Activated naive CD4-positive, alpha-beta T cell treated with anti-CD3 and anti-CD28 coated beads for 36 hours (primary cell): ENCODE measurements around the gene NQO2. TPM values are rescaled to one million over a fixed set of nuclear protein-coding genes. Genes with fewer than 3 reads are reported as not detected.
A peak's percentile ranks its signal among the peaks of the same experiment; 100 is the strongest.
"Not testable (repeated sequence)": the region's sequence is repeated elsewhere in the genome, so short reads cannot be mapped to it uniquely, and the experiment has no call there.

Source experiments
- CTCF ChIA-PET: fragments of 350-600 bp; sonication (Branson Sonifier 250); formaldehyde crosslinking; loops from one replicate; lab custom pipeline; 2021; ENCODE audit warnings: antibody characterized with exemption; lab: Charles Lee
- DNase-seq: peaks from one replicate; pipeline ENCODE4 v3.0.0-alpha.2; 2020
- H3K27ac Mint-ChIP-seq: one replicate; pipeline ENCODE4 v1.8.0; 2021; ENCODE audit warnings: mild to moderate bottlenecking, mixed read lengths
- H3K27me3 Mint-ChIP-seq: one replicate; pipeline ENCODE4 v1.8.0; 2021; ENCODE audit warnings: low read depth, mixed read lengths
- H3K36me3 Mint-ChIP-seq: one replicate; pipeline ENCODE4 v1.8.0; 2021; ENCODE audit warnings: low read depth, mixed read lengths
- H3K4me1 Mint-ChIP-seq: one replicate; pipeline ENCODE4 v1.8.0; 2021; ENCODE audit warnings: low read depth, mixed read lengths
- H3K4me3 Mint-ChIP-seq: one replicate; pipeline ENCODE4 v1.8.0; 2021; ENCODE audit warnings: mild to moderate bottlenecking, moderate library complexity, mixed read lengths
- H3K9me3 Mint-ChIP-seq: one replicate; pipeline ENCODE4 v1.8.0; 2021; ENCODE audit warnings: mixed read lengths
- intact Hi-C: fragments of 100-400 bp; cut with micrococcal nuclease; formaldehyde crosslinking; loops from one replicate; pipeline ENCODE4 v1.15.1; 2023
- total RNA-seq, 2 experiments: library from RNA; stranded (reverse); gene quantifications; one replicate each; pipeline ENCODE4 v1.2.3, GENCODE V29; 2021

The NQO2 gene
- total RNA-seq, 2 experiments from 2014 or later = 18.8 to 21.1 TPM

- Mint-ChIP-seq H3K27me3 (no peaks in the 10 kb centered on the region), H3K4me3 (no peak overlapping the region), H3K9me3 (no peaks in the 10 kb centered on the region), H3K4me1 (peaks cover 25% of the 10 kb centered on the region), H3K27ac (no peak overlapping the region), H3K36me3 (no peaks in the 10 kb centered on the region)
- CTCF ChIA-PET = interaction anchor here (0.6 to 2.0 kb wide), 10 partner anchors 9 to 146 kb away, joined by 3 to 7 read pairs (median 4); partner anchors contain the start of genes NQO2 and RIPK1
- intact Hi-C loops = no loop called here
- DNase-seq = no peak
Measured at GRCh38 chr6:3057063-3057770, 57.5 kb downstream of the NQO2 start.

- intact Hi-C loops = no loop called here
- H3K27ac Mint-ChIP-seq = no peak overlapping the region
- peaks cover 15% of the 10 kb centered on the region for H3K4me1 Mint-ChIP-seq
- no peaks in the 10 kb centered on the region for H3K27me3 Mint-ChIP-seq
- no peaks in the 10 kb centered on the region for H3K36me3 Mint-ChIP-seq
- no peak for DNase-seq
- no peak overlapping the region for H3K4me3 Mint-ChIP-seq
- H3K9me3 Mint-ChIP-seq = no peaks in the 10 kb centered on the region
- CTCF ChIA-PET = interaction anchor here (0.6 to 1.8 kb wide), 4 partner anchors 67 to 267 kb away, joined by 3 to 6 read pairs (median 4); no protein-coding TSS in a partner anchor
Measured at GRCh38 chr6:3058957-3059356, 59.3 kb downstream of the NQO2 start.

- not testable (repeated sequence) for H3K36me3 Mint-ChIP-seq, DNase-seq, H3K4me3 Mint-ChIP-seq, H3K27ac Mint-ChIP-seq, H3K27me3 Mint-ChIP-seq, H3K9me3 Mint-ChIP-seq
- intact Hi-C loops = loop anchor here (5.0 kb wide), 1 partner anchor 1448 kb away; no protein-coding TSS in a partner anchor
- peaks cover 17% of the 10 kb centered on the region for H3K4me1 Mint-ChIP-seq
- CTCF ChIA-PET = interaction anchor here (1.4 to 1.8 kb wide), 3 partner anchors 70 to 268 kb away, joined by 4 to 6 read pairs (median 5); no protein-coding TSS in a partner anchor
Measured at GRCh38 chr6:3060092-3060491, 60.4 kb downstream of the NQO2 start.

- Mint-ChIP-seq H3K27me3 (no peaks in the 10 kb centered on the region), H3K4me1 (peaks cover 18% of the 10 kb centered on the region), H3K36me3 (no peaks in the 10 kb centered on the region), H3K27ac (no peak overlapping the region), H3K9me3 (no peaks in the 10 kb centered on the region), H3K4me3 (no peak overlapping the region)
- CTCF ChIA-PET = no interaction called here
- intact Hi-C loops = loop anchor here (5.0 kb wide), 1 partner anchor 1449 kb away; no protein-coding TSS in a partner anchor
- peak; percentile 21 for DNase-seq
Measured at GRCh38 chr6:3061501-3061941, 61.8 kb downstream of the NQO2 start.

- H3K36me3 Mint-ChIP-seq, CTCF ChIA-PET, DNase-seq, H3K9me3 Mint-ChIP-seq, H3K27ac Mint-ChIP-seq, H3K27me3 Mint-ChIP-seq: not testable (repeated sequence)
- Mint-ChIP-seq H3K4me3 (peak overlapping the region; percentile 85), H3K4me1 (peaks cover 28% of the 10 kb centered on the region)
- intact Hi-C loops = loop anchor here (5.0 kb wide), 1 partner anchor 1451 kb away; no protein-coding TSS in a partner anchor
Measured at GRCh38 chr6:3063340-3063732, 63.6 kb downstream of the NQO2 start.

- Mint-ChIP-seq H3K4me1 (peaks cover 21% of the 10 kb centered on the region), H3K27me3 (no peaks in the 10 kb centered on the region), H3K36me3 (peaks cover 4% of the 10 kb centered on the region), H3K4me3 (peak overlapping the region; percentile 85), H3K9me3 (no peaks in the 10 kb centered on the region), H3K27ac (peak overlapping the region; percentile 80)
- CTCF ChIA-PET = no interaction called here
- intact Hi-C loops = loop anchor here (5.0 kb wide), 1 partner anchor 1452 kb away; no protein-coding TSS in a partner anchor
- peak; percentile 93 for DNase-seq
Measured at GRCh38 chr6:3063733-3064700, 64.3 kb downstream of the NQO2 start.

GRCh38 chr6:3068329-3069214 is 68.9 kb downstream of the NQO2 start, which contains the start of gene RIPK1:
Gene RIPK1, plus strand, starts transcription at chr6:3068494. Its CDS starts 8,330 bp downstream, at chr6:3076824.
- CTCF ChIA-PET = interaction anchor here (0.8 kb wide), 1 partner anchor 12 kb away, joined by 3 read pairs; no protein-coding TSS in a partner anchor
- no peaks in the 10 kb centered on the region for H3K9me3 Mint-ChIP-seq
- intact Hi-C loops = loop anchor here (1.0 to 5.0 kb wide), 11 partner anchors 50 to 949 kb away; partner anchors contain the start of genes BPHL, NQO2, PSMG4 and SLC22A23

More at GRCh38 chr6:3068329-3069214, 68.9 kb downstream of the NQO2 start, which contains the start of gene RIPK1:
- H3K27ac Mint-ChIP-seq = peak within 1 kb of the TSS; percentile 97
- peak; percentile 95 for DNase-seq
- no peaks in the 10 kb centered on the region for H3K27me3 Mint-ChIP-seq
- H3K36me3 Mint-ChIP-seq = peaks cover 11% of the 10 kb centered on the region
- peak within 1 kb of the TSS; percentile 92 for H3K4me3 Mint-ChIP-seq
- peaks cover 49% of the 10 kb centered on the region for H3K4me1 Mint-ChIP-seq

Other genes with a start within 250 kb of the NQO2 start
- under 1 TPM in 1 of 2 experiments, not detected in 1; 0.07 TPM for gene MYLK4, start 249.0 kb upstream of the NQO2 start, total RNA-seq
- gene WRNIP1, start 234.5 kb upstream of the NQO2 start, total RNA-seq = 10 to 100 TPM; 19.2 to 21.7 TPM
- gene SERPINB1, start 158.0 kb upstream of the NQO2 start, total RNA-seq = 100 to 1,000 TPM; 200 to 208 TPM
- gene SERPINB9, start 96.6 kb upstream of the NQO2 start, total RNA-seq = 10 to 100 TPM; 72.2 to 75.8 TPM
- gene SERPINB6, start 28.3 kb upstream of the NQO2 start, total RNA-seq = 10 to 100 TPM; 31.2 to 31.4 TPM
- 10 to 100 TPM in 1 of 2 experiments, 1 to 10 TPM in 1; 8.8 to 10.1 TPM for gene RIPK1, start 68.6 kb downstream of the NQO2 start, total RNA-seq
- gene BPHL, start 118.8 kb downstream of the NQO2 start, total RNA-seq = 1 to 10 TPM; 6.9 to 7.5 TPM
- 1 to 10 TPM; 1.0 to 1.2 TPM for gene TUBB2A, start 157.7 kb downstream of the NQO2 start, total RNA-seq
- gene TUBB2B, start 227.8 kb downstream of the NQO2 start, total RNA-seq = under 1 TPM in 1 of 2 experiments, not detected in 1; 0.12 TPM